Measurements from ENCODE around the gene KLLN. TPM values are rescaled to one million over a fixed set of nuclear protein-coding genes. Genes with fewer than 3 reads are reported as not detected.
"Not testable (repeated sequence)": the region's sequence is repeated elsewhere in the genome, so short reads cannot be mapped to it uniquely, and the experiment has no call there.

Gene KLLN, protein sequence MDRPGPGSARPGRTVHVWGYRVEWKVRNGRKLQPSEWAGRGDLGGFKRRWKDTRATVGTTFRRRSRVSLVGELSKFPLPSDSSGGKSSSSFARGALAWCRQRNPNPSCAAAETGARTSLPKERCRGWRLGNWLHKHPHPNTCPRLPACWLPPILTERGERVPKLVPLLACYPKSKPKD
- 1 to 10 TPM in 1 of 3 donors, under 1 TPM in 2; 0.44 to 1.1 (median 0.66) TPM for total RNA-seq

DNA sequence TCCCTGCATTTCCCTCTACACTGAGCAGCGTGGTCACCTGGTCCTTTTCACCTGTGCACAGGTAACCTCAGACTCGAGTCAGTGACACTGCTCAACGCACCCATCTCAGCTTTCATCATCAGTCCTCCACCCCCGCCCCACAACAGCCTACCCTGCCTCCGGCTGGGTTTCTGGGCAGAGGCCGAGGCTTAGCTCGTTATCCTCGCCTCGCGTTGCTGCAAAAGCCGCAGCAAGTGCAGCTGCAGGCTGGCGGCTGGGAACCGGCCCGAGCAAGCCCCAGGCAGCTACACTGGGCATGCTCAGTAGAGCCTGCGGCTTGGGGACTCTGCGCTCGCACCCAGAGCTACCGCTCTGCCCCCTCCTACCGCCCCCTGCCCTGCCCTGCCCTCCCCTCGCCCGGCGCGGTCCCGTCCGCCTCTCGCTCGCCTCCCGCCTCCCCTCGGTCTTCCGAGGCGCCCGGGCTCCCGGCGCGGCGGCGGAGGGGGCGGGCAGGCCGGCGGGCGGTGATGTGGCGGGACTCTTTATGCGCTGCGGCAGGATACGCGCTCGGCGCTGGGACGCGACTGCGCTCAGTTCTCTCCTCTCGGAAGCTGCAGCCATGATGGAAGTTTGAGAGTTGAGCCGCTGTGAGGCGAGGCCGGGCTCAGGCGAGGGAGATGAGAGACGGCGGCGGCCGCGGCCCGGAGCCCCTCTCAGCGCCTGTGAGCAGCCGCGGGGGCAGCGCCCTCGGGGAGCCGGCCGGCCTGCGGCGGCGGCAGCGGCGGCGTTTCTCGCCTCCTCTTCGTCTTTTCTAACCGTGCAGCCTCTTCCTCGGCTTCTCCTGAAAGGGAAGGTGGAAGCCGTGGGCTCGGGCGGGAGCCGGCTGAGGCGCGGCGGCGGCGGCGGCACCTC lies at the start of gene KLLN, which contains the start of gene PTEN:
Gene KLLN, minus strand, starts transcription at position 481 of the 891 bp plus-strand sequence. CDS start 1,046 bp downstream, outside the sequence.
Gene PTEN, plus strand, starts transcription at position 573 of the 891 bp plus-strand sequence. CDS start 845 bp downstream, outside the sequence.
- Histone ChIP-seq H3K4me3 (peak within 1 kb of the TSS; percentile 72 to 91 (median 73)), H3K9me3 (no peaks in the 10 kb centered on the region), H3K36me3 (no peaks in the 10 kb centered on the region), H3K4me1 (peaks cover 0 to 14% of the 10 kb centered on the region in 2 donors), H3K27ac (peak within 1 kb of the TSS; percentile 95 to 98), H3K27me3 (no peaks in the 10 kb centered on the region)
- intact Hi-C loops (cut with DNase I; ENCODE audit: low total_unique reads), result no loop called here
- peak in 1 of 3 donors; percentile 11 for TF ChIP-seq CTCF (IDR thresholded peaks at IDR 0.05)
- peak; percentile 33 for TF ChIP-seq POLR2A (IDR thresholded peaks at IDR 0.05)
- TF ChIP-seq POLR2AphosphoS5 (IDR thresholded peaks at IDR 0.05), result peak; percentile 76 to 94 (median 84)
- peak; percentile 79 to 83 for DNase-seq (ENCODE audit: low spot score in 2 of 2)

DNA sequence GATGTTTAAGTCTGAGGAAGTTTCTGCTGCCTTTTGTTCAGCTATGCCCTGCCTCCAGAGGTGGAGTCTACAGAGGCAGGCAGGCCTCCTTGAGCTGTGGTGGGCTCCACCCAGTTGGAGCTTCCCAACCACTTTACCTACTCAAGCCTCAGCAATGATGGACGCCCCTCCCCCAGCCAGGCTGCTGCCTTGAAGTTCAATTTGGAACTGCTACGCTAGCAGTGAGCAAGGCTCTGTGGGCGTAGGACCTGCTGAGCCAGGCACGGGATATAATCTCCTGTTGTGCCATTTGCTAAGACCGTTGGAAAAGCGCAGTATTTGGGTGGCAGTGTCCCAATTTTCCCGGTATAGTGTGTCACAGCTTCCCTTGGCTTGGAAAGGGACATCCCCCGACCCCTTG lies 40.1 kb upstream of the KLLN start:
- H3K4me1 ChIP-seq; H3K4me3 ChIP-seq; intact Hi-C loops (cut with DNase I; ENCODE audit: low total_unique reads); H3K27me3 ChIP-seq; DNase-seq (ENCODE audit: low spot score in 2 of 2); H3K36me3 ChIP-seq; H3K27ac ChIP-seq: not testable (repeated sequence)
- H3K9me3 ChIP-seq, result peaks cover 15 to 26% of the 10 kb centered on the region in 2 donors

GRCh38 chr10:87897957-87898356 lies 34.6 kb upstream of the KLLN start:
- H3K36me3 ChIP-seq; DNase-seq (ENCODE audit: low spot score in 2 of 2); H3K4me1 ChIP-seq; H3K27ac ChIP-seq; intact Hi-C loops (cut with DNase I; ENCODE audit: low total_unique reads); H3K4me3 ChIP-seq; H3K27me3 ChIP-seq: not testable (repeated sequence)
- peaks cover 4 to 18% of the 10 kb centered on the region in 2 donors for H3K9me3 ChIP-seq

DNA sequence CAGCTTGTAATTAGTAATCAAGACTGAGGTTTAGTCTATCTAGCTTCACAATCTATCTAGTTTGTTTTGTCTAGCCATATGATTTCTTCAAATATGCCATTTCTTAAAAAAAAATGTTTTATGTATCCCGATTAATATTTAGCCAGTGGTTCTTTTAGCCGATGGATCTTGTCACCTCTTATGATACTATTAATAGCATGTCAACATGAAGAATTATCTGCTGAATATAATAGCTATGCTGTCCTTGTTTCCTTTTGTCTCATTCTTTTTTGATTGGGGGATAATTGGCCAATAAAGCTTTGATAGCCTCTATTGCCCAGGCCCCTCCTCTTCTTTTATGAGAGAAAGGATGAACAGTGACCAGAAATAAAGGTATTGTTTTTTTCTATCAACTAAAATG lies 32.9 kb upstream of the KLLN start:
- TF ChIP-seq POLR2AphosphoS5 (IDR thresholded peaks at IDR 0.05) (no peak), POLR2A (IDR thresholded peaks at IDR 0.05) (no peak), CTCF (IDR thresholded peaks at IDR 0.05) (no peak)
- intact Hi-C loops (cut with DNase I; ENCODE audit: low total_unique reads), result no loop called here
- H3K27me3 ChIP-seq, result no peaks in the 10 kb centered on the region
- H3K36me3 ChIP-seq, result no peaks in the 10 kb centered on the region
- peaks cover 0 to 10% of the 10 kb centered on the region in 2 donors for H3K9me3 ChIP-seq
- H3K4me1 ChIP-seq, result no peaks in the 10 kb centered on the region
- no peak overlapping the region for H3K27ac ChIP-seq
- H3K4me3 ChIP-seq, result no peak overlapping the region
- no peak for DNase-seq (ENCODE audit: low spot score in 2 of 2)

- H3K9me3 ChIP-seq, result peaks cover 0 to 10% of the 10 kb centered on the region in 2 donors
- no peaks in the 10 kb centered on the region for H3K36me3 ChIP-seq
- TF ChIP-seq POLR2A (IDR thresholded peaks at IDR 0.05) (no peak), POLR2AphosphoS5 (IDR thresholded peaks at IDR 0.05) (no peak), CTCF (IDR thresholded peaks at IDR 0.05) (no peak)
- H3K4me1 ChIP-seq, result no peaks in the 10 kb centered on the region
- intact Hi-C loops (cut with DNase I; ENCODE audit: low total_unique reads), result no loop called here
- no peaks in the 10 kb centered on the region for H3K27me3 ChIP-seq
- H3K27ac ChIP-seq, result no peak overlapping the region
- DNase-seq (ENCODE audit: low spot score in 2 of 2), result no peak
- H3K4me3 ChIP-seq, result no peak overlapping the region
Measured at GRCh38 chr10:87895430-87895829, 32.1 kb upstream of the KLLN start.

All from breast epithelium (tissue), 4 donors.